Neutrophil (primary cell): ENCODE data around the gene NPFF.
"Not testable (repeated sequence)": the region's sequence is repeated elsewhere in the genome, so short reads cannot be mapped to it uniquely, and the experiment has no call there.

Source experiments
- H3K27ac ChIP-seq: fragments of 200-600 bp; sonication (generic); 2 replicates; pipeline ENCODE4 v1.5.1; 2016; ENCODE audit warnings: mild to moderate bottlenecking, moderate library complexity
- H3K27me3 ChIP-seq: fragments of 200-600 bp; sonication (generic); 2 replicates; pipeline ENCODE4 v1.6.0; 2016; ENCODE audit warnings: mild to moderate bottlenecking
- H3K36me3 ChIP-seq: fragments of 200-600 bp; sonication (generic); 2 replicates; pipeline ENCODE4 v1.5.1; 2017
- H3K4me1 ChIP-seq, 2 experiments: fragments of 200-600 bp in 1 of 2; sonication (generic) in 1 of 2; 1 replicate in 1 of 2; 2 replicates in 1 of 2; pipeline versions ENCODE4 v1.5.1 to v1.6.1; 2013 to 2016; ENCODE audit warnings: low read depth in 1 of 2, low read length in 1 of 2, mild to moderate bottlenecking in 1 of 2, moderate library complexity in 1 of 2; ENCODE audit not compliant: control insufficient read depth in 1 of 2, insufficient read depth in 1 of 2
- H3K4me3 ChIP-seq, 2 experiments: fragments of 200-600 bp in 1 of 2; sonication (generic) in 1 of 2; 1 replicate in 1 of 2; 2 replicates in 1 of 2; pipeline ENCODE4 v1.5.1; 2013 to 2016; ENCODE audit warnings: low read depth in 1 of 2, low read length in 1 of 2, mild to moderate bottlenecking in 1 of 2, moderate library complexity in 1 of 2
- H3K9me3 ChIP-seq: fragments of 200-600 bp; sonication (generic); 2 replicates; pipeline ENCODE4 v1.5.1; 2016
- TF ChIP-seq, protein P1 (sequence below): fragments of 200-600 bp; sonication (generic); IDR thresholded peaks from 2 replicates; pipeline ENCODE4 v1.5.1; 2016; ENCODE audit warnings: antibody characterized with exemption

The NPFF gene, protein sequence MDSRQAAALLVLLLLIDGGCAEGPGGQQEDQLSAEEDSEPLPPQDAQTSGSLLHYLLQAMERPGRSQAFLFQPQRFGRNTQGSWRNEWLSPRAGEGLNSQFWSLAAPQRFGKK

DNA sequence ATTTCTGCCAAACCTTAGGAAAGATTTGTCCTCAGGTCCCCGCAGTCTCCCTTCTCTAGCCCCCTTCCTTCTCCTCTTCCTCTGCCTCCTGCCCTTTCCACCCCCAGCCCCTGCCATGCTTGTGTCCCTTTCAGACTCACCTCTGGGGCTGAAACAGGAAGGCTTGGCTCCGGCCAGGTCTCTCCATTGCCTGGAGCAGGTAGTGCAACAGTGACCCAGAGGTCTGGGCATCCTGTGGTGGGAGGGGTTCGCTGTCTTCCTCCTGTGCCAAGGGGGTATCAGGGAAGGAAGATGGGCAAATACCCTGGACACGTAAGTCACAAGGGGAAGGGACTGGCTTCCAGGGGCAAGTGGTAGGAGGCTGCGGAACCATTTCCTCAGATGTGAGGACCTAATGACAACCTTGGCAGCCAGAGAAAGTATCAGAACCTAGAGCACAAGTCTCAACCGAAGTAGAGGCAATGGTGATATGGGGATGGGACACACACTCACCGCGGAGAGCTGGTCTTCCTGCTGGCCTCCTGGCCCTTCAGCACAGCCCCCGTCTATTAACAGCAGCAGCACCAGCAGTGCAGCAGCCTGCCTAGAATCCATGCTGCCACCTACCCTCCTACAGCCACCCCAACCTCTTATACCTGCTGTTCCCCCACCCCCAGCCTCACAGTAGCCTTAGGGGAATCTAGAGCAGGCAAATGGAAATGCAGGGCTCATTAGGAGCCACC, at the start of gene NPFF:
TSS of gene NPFF (minus strand) at position 604 of the 722 bp plus-strand sequence. CDS start at position 594, 10 bp downstream.
- Histone ChIP-seq H3K4me1 (peaks cover 7 to 11% of the 10 kb centered on the region in 2 experiments), H3K4me3 (no peak within 1 kb of the TSS), H3K27ac (no peak within 1 kb of the TSS), H3K27me3 (no peaks in the 10 kb centered on the region), H3K36me3 (peaks cover 28% of the 10 kb centered on the region), H3K9me3 (no peaks in the 10 kb centered on the region)
- TF ChIP-seq, protein P1, sequence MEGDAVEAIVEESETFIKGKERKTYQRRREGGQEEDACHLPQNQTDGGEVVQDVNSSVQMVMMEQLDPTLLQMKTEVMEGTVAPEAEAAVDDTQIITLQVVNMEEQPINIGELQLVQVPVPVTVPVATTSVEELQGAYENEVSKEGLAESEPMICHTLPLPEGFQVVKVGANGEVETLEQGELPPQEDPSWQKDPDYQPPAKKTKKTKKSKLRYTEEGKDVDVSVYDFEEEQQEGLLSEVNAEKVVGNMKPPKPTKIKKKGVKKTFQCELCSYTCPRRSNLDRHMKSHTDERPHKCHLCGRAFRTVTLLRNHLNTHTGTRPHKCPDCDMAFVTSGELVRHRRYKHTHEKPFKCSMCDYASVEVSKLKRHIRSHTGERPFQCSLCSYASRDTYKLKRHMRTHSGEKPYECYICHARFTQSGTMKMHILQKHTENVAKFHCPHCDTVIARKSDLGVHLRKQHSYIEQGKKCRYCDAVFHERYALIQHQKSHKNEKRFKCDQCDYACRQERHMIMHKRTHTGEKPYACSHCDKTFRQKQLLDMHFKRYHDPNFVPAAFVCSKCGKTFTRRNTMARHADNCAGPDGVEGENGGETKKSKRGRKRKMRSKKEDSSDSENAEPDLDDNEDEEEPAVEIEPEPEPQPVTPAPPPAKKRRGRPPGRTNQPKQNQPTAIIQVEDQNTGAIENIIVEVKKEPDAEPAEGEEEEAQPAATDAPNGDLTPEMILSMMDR: no peak

DNA sequence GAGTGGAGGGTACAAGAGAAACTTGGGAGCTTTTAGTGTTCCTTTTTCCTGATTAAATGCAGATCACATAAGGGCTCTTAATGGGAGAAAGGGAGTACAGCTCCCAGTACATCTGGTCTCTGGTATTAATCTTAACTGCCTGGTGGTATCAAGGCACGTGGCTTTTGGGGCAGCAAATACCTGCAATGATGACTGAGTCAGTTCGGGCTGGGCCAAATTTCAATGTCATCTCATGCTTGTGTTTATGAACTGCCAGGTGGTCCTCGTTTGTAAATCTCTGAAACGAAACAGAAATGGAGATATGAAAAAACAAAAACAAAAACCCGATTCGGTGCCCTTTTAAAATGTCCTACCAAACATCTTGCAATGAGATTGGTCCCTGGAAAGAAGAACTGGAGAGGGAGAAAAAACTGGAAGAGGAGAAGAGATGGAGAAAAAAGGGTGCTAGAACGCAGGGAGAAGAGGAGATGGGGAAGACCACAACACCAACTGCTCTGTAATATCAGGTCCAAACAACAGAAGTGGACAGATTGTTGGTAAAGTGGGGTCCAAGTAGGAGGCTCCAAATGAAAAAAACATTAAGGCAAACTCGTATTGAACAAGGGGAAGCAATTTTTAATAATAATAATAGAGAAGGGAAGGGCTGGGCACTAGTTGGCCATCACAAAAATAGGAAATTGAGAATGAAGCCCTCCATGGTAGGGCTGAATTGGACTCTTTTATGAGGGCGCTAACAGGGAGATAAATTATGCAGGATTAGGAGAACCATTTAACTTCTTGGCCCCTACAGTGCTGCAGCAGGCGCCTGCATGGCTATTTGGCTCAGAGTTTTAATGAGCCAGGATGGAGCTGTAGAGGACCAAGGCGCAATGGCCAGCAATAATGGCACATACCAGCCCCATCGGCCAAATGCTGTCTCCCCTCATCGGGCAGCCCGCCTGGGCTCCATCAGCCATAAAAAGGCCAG, 45.4 kb upstream of the NPFF start:
- H3K36me3 ChIP-seq: peaks cover 46% of the 10 kb centered on the region
- H3K27ac ChIP-seq: no peak overlapping the region
- H3K27me3 ChIP-seq: no peaks in the 10 kb centered on the region
- H3K4me3 ChIP-seq: no peak overlapping the region
- no peaks in the 10 kb centered on the region for H3K9me3 ChIP-seq
- H3K4me1 ChIP-seq: no peaks in the 10 kb centered on the region
- TF ChIP-seq, protein P1: no peak

DNA sequence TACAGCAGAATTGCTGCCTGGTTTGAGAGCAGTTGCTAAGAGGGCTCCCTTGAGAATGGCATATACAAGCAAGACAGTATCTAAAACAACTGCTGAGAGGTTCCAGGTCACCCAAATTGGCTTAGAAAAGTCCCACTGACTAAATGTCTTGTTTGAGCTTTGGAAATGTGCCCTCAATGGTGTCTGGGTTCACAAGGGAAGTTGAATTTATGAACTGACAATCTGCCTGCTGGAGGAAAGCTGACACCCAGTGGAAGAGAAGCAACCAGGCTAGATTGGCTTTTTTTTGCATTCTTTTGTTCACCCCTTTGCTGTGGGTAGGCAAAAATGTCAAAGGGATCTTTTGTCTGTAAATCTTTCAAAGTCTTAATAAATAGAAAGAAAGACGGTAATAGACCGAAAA, 44.6 kb upstream of the NPFF start:
- H3K27ac ChIP-seq: no peak overlapping the region
- H3K9me3 ChIP-seq: no peaks in the 10 kb centered on the region
- H3K36me3 ChIP-seq: peaks cover 50% of the 10 kb centered on the region
- TF ChIP-seq, protein P1: no peak
- no peaks in the 10 kb centered on the region for H3K27me3 ChIP-seq
- no peaks in the 10 kb centered on the region for H3K4me1 ChIP-seq
- no peak overlapping the region for H3K4me3 ChIP-seq

DNA sequence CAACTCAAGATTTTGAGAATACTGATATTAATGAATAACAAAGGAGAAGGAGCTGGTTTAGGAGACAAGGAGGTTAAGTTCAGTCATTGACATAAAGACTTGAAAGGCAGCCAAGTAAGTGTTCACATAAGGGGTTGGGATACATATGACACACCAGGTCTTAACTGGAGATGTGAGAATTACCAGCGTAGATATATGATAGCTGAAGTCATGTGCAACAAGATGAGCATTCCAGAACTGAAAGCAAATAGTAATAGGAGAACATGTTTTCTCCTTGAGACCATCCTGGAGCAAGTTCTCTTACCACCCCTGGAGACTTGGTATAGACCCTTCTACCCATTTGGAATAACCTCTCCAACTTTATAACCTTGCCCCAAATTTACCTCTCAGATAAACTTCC, 43.3 kb upstream of the NPFF start:
- Histone ChIP-seq H3K27ac (no peak overlapping the region), H3K4me1 (no peaks in the 10 kb centered on the region), H3K9me3 (no peaks in the 10 kb centered on the region), H3K27me3 (no peaks in the 10 kb centered on the region), H3K36me3 (peaks cover 50% of the 10 kb centered on the region), H3K4me3 (no peak overlapping the region)
- TF ChIP-seq, protein P1: no peak

DNA sequence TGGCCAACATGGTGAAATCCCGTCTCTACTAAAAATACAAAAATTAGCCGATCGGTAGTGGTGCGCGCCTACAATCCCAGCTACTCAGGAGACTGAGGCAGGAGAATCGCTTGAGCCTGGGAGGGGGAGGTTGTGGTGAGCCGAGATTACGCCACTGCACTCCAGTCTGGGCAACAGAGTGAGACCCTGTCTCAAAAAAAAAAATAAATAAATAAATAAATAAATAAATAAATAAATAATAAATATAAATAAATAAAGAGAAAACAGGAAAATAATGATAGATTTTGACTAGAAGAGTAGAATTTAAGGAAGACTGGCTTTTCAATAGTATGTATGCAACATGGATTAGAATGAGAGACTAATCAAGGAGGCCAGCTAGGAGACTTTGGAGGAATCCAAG, 42.8 kb upstream of the NPFF start:
- not testable (repeated sequence) for H3K9me3 ChIP-seq, H3K4me3 ChIP-seq, H3K27ac ChIP-seq, H3K27me3 ChIP-seq, H3K4me1 ChIP-seq
- peaks cover 53% of the 10 kb centered on the region for H3K36me3 ChIP-seq

DNA sequence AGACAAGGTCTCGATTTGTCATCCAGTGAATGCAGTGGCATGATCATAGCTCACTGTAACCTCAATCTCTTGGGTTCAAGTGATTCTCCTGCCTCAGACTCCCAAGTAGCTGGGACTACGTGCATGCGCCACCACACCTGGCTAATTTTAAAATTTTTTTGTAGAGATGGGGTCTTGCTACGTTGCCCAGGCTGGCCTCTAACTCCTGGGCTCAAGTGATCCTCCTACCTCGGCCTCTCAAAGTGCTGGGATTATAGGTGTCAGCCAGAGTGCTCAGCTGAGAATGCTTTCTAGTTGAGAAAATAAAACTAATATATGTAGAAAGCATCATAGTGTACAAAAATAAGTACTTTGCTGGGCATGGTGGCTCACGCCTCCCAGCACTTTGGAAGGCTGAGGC, 41.1 kb upstream of the NPFF start:
- not testable (repeated sequence) for H3K27me3 ChIP-seq, H3K9me3 ChIP-seq, H3K27ac ChIP-seq, H3K4me3 ChIP-seq, H3K4me1 ChIP-seq
- H3K36me3 ChIP-seq: peaks cover 59% of the 10 kb centered on the region
